Measurements from ENCODE around the gene VPS18. TPM values are rescaled to one million over a fixed set of nuclear protein-coding genes. Genes with fewer than 3 reads are reported as not detected.

Gene VPS18
- total RNA-seq, 3 donors from 2014 or later: 15.9 to 16.7 (median 16.4) TPM

Other genes with a start within 250 kb of the VPS18 start
- 10 to 100 TPM; 28.2 to 39.7 (median 31.0) TPM for gene RAD51, start 199.3 kb upstream of the VPS18 start, total RNA-seq
- gene RMDN3, start 139.2 kb upstream of the VPS18 start, total RNA-seq: 10 to 100 TPM; 62.1 to 63.7 (median 62.9) TPM
- 10 to 100 TPM; 18.5 to 25.6 (median 25.3) TPM for gene GCHFR, start 130.4 kb upstream of the VPS18 start, total RNA-seq
- under 1 TPM; 0.24 to 0.53 (median 0.25) TPM for gene C15orf62, start 124.5 kb upstream of the VPS18 start, total RNA-seq
- gene ZFYVE19, start 87.4 kb upstream of the VPS18 start, total RNA-seq: 10 to 100 TPM; 19.5 to 23.5 (median 20.3) TPM
- gene DNAJC17, start 87.0 kb upstream of the VPS18 start, total RNA-seq: 10 to 100 TPM; 49.1 to 62.1 (median 49.9) TPM
- gene PPP1R14D, start 65.7 kb upstream of the VPS18 start, total RNA-seq: not detected
- 10 to 100 TPM; 10.8 to 13.5 (median 12.2) TPM for gene SPINT1, start 50.4 kb upstream of the VPS18 start, total RNA-seq
- under 1 TPM; 0.35 to 0.53 (median 0.49) TPM for gene RHOV, start 20.2 kb upstream of the VPS18 start, total RNA-seq
- under 1 TPM; 0.05 to 0.38 (median 0.37) TPM for gene DLL4, start 34.9 kb downstream of the VPS18 start, total RNA-seq
- gene CHAC1, start 59.0 kb downstream of the VPS18 start, total RNA-seq: 10 to 100 TPM; 12.0 to 31.3 (median 20.8) TPM
- 10 to 100 TPM; 39.2 to 42.0 (median 40.5) TPM for gene INO80, start 221.8 kb downstream of the VPS18 start, total RNA-seq

Data from activated T-cell treated with anti-CD3 and anti-CD28 coated beads, Interleukin-2, amount 50 U/mL, for 4 hours (primary cell).